ENCODE measurements around the gene CD109.

The CD109 gene

GRCh38 chr6:73769976-73770375, 74.0 kb downstream of the CD109 start:
- FAIRE-seq = no peak
- TF ChIP-seq, protein P1, sequence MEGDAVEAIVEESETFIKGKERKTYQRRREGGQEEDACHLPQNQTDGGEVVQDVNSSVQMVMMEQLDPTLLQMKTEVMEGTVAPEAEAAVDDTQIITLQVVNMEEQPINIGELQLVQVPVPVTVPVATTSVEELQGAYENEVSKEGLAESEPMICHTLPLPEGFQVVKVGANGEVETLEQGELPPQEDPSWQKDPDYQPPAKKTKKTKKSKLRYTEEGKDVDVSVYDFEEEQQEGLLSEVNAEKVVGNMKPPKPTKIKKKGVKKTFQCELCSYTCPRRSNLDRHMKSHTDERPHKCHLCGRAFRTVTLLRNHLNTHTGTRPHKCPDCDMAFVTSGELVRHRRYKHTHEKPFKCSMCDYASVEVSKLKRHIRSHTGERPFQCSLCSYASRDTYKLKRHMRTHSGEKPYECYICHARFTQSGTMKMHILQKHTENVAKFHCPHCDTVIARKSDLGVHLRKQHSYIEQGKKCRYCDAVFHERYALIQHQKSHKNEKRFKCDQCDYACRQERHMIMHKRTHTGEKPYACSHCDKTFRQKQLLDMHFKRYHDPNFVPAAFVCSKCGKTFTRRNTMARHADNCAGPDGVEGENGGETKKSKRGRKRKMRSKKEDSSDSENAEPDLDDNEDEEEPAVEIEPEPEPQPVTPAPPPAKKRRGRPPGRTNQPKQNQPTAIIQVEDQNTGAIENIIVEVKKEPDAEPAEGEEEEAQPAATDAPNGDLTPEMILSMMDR (IDR thresholded peaks at IDR 0.05; ENCODE audit: insufficient read depth, missing control alignments) = no peak
- DNase-seq (ENCODE audit: insufficient read length, low spot score) = no peak

GRCh38 chr6:73774311-73774774, 78.3 kb downstream of the CD109 start:
- TF ChIP-seq, protein P1 (IDR thresholded peaks at IDR 0.05; ENCODE audit: insufficient read depth, missing control alignments) = no peak
- DNase-seq (ENCODE audit: insufficient read length, low spot score) (no peak), FAIRE-seq (no peak)

DNA sequence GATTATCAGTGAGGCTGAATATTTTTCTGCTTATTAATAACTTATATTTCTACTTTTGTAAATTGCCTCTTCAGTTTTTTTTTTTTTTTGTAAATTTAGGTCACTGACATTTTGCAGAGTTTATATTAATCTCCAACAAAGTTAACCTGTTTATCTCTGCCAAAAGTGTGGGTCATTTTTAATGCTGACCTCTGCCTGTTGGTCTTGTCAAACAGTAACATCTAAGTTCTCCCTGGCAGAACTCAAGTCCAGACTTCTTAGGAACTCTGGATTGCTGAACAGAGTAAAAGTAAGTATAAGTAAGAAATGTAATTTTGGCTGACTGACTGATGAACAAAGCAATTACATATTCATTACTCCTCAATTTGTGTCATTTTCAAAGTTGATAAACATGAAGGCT, 83.9 kb downstream of the CD109 start:
- FAIRE-seq (no peak), DNase-seq (ENCODE audit: insufficient read length, low spot score) (no peak)
- TF ChIP-seq, protein P1 (IDR thresholded peaks at IDR 0.05; ENCODE audit: insufficient read depth, missing control alignments) = no peak

DNA sequence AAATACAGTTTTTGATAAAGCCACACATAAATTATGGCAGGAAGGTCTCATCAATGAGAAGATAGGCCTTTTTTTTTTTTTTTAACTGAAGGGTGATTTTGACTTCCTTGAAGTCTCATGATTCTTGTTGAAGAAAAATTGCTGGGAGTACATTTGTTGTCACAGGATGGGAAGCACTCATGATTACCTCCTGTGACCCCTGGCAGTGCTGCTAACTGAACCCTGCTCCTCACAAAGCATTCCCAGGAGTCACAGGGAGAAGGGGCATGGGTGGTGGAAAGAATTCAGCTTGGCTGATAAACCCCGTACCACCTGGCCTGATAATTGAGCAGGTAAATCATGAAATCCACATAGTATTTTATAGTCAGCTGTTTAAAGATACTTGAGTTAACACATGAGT, 86.9 kb downstream of the CD109 start:
- TF ChIP-seq, protein P1 (IDR thresholded peaks at IDR 0.05; ENCODE audit: insufficient read depth, missing control alignments) = no peak
- FAIRE-seq = no peak
- no peak for DNase-seq (ENCODE audit: insufficient read length, low spot score)

- TF ChIP-seq, protein P1 (IDR thresholded peaks at IDR 0.05; ENCODE audit: insufficient read depth, missing control alignments) = no peak
- FAIRE-seq (no peak), DNase-seq (ENCODE audit: insufficient read length, low spot score) (no peak)
Measured at GRCh38 chr6:73784726-73785505, 88.9 kb downstream of the CD109 start.

DNA sequence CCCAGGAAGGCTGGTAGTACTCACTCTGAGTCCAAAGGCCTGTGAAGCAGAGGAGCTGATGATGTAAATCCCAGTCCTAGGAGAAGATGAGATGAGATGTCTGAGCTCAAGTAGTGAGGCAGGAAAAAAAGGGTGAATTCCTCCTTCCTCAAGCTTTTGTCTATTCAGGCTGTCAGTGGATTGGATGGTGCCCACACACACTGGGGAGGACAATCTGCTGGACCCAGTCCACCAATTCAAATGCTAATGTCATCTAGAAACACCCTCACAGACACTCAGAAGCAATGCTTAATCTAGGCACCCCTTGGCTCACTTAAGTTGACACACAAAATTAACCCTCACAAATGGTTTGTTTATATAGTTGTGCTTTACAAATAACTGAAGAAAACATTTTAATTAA, 94.6 kb downstream of the CD109 start:
- no peak for FAIRE-seq
- no peak for DNase-seq (ENCODE audit: insufficient read length, low spot score)
- TF ChIP-seq, protein P1 (IDR thresholded peaks at IDR 0.05; ENCODE audit: insufficient read depth, missing control alignments) = no peak

DNA sequence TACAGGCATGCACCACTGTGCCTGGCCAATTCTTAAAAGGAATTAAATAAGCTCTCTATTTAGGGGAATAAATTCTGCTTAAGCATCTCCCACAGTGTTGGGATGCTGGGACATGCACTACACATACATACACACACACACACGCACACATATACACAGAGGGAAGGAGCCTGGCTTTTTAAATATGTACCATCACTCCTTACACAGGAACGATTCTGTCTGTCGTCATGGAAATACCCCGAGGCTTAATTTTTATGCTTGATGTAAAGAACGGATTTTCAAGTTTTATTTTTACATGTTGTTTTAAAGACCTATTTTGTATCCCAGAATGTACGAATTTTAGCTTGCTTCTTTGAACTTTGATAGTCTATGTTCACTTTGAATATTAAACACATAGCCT, 95.3 kb downstream of the CD109 start:
- no peak for DNase-seq (ENCODE audit: insufficient read length, low spot score)
- no peak for FAIRE-seq

More for the DNA sequence above, 95.3 kb downstream of the CD109 start:
- TF ChIP-seq, protein P1 (IDR thresholded peaks at IDR 0.05; ENCODE audit: insufficient read depth, missing control alignments) = no peak
